ENCODE results near the gene PTPN14.

GRCh38 chr1:214587165-214587564 lies 35.8 kb upstream of the PTPN14 start:
- TF ChIP-seq CTCF (IDR thresholded peaks at IDR 0.05; ENCODE audit: low read length) (no peak), EZH2phosphoT487 (IDR thresholded peaks at IDR 0.05; ENCODE audit: low read length) (no peak), EZH2 (optimal IDR thresholded peaks at IDR 0.05; ENCODE audit: low read depth, low read length) (no peak)
